ENCODE results near the gene FGB.

The FGB gene

DNA sequence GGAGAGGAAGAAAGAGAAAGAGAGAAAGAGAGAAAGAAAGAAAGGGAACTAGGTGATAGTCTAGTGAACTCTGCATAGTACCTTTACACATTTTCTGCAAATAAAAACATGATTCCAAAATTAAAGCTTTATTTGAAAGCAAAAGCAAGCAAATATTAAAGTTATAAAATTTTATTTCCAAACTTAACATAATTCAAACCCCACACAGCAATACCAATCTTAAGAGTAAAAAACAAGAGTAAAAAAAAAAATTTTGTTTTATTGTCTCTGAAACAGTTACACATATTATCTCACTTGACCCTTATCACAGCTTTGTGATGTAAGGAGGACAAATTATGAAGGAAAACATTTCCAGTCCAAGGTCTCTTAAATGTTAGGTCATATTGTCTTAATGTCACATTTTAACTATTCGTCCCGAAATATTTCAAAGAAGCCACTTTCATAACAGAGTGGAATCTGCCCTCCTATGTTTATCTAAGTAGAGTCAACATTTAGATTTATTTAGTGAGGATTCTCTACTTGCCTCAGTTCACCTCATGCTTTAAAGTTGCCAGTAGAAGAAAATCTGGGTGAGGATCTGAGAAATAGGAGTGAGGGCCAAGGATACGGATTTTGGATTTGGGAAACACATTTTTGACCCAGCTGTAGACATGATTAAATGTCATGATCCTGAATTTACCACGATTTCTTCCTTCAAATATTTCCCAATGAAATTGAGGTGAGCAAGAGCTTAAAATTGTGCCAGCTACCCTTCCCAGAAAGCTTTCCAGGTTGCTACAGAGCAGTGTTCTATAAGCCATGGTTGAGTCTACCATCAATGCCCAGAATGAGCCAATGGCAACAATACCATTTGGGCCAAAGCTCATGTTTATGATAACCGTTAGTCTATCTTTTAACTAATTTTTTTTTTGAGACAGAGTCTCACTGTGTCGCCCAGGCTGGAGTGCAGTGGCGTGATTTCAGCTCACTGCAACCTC lies 35.3 kb downstream of the FGB start:
- DNase-seq = no peak

DNA sequence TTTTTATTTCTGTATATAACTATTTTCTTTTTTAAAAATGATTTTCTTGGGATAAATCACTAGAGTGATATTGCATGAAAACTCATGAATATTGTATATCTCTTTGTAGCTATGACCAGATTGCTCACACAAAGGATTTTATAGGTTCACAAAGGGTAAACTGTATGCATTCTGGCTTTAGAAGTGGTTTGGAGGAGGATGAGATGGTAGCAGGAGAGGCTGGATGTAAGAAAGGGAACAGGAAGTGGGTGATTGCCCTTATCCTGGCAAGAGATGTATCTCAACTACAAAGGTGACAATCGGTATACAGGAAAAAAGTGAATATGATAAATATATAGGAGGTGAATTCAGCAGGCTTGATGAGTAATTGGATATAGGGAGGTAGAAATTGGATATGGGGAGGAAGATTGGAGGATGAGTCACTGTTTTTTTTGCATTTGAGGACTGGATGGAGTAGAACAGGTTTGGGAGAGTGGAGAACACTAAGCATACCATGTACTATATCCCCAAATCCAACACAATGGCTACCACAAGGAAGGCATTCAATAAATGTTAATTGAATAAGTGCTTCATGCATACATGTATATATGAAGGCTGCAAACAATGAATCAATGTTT lies 39.7 kb downstream of the FGB start:
- DNase-seq = no peak

DNA sequence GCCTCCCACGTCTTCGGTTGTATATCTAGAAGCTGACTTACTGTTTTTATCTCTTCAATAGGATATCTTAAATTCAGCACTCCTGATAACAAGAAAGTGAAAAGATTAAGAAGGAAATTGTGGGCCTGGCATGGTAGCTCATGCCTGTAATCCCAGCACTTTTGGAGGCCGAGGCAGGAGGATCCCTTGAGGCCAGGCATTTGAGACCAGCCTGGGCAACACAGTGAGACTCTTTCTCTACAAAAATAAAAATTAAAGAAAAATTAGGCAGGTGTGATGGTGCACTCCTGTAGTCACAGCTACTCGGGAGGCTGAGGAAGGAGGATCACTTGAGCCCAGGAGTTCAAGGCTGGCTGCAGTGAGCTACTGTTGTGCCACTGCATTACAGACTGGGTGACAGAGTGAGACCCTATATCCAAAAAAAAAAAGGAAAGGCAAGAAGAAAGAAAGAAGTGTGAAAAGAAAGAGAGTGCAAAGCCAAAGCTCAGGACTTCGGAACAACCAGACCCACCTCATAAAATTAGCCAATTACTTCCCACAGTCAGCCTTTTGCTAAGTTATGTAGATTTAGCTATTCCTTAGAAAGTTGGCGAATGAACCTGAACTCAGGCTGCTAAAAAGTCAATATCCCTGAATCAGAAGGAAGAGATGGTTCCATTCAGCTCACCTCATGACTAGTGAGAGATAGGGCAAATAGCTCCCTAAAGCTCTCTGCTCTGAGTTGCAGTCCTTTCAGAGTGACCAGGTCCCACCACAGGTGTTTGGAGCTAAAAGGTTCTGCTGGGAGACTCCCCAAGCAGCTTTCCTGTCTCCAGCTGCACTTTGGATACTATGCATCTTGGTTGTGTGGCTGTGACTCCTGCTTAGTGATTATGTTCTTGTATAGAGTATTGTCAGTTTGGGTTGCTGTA lies 40.5 kb downstream of the FGB start:
- DNase-seq = no peak

DNA sequence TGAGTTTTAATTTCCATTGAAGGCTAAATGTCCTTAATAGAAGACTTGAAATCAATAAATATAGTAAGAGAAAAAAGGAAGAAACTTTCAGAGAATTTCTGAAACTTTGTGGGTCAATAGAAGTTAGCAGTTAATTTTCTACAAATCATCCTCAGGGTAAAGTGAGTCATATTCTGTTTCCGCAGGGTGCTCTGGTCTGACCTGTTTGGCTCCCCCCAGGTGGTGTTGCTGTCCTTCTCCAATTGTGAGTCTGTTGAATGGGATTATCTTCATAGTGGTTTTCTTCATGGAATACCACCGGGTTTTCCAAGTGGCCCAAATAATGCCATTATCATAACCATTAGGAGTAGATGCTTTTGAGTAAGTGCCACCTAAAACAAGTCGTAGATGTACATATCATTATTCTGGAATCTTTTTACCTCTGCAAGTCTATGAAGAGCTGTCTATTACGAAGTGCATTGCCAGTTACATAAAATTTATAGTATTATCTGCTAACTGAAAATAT lies 41.9 kb downstream of the FGB start:
- DNase-seq = no peak

DNA sequence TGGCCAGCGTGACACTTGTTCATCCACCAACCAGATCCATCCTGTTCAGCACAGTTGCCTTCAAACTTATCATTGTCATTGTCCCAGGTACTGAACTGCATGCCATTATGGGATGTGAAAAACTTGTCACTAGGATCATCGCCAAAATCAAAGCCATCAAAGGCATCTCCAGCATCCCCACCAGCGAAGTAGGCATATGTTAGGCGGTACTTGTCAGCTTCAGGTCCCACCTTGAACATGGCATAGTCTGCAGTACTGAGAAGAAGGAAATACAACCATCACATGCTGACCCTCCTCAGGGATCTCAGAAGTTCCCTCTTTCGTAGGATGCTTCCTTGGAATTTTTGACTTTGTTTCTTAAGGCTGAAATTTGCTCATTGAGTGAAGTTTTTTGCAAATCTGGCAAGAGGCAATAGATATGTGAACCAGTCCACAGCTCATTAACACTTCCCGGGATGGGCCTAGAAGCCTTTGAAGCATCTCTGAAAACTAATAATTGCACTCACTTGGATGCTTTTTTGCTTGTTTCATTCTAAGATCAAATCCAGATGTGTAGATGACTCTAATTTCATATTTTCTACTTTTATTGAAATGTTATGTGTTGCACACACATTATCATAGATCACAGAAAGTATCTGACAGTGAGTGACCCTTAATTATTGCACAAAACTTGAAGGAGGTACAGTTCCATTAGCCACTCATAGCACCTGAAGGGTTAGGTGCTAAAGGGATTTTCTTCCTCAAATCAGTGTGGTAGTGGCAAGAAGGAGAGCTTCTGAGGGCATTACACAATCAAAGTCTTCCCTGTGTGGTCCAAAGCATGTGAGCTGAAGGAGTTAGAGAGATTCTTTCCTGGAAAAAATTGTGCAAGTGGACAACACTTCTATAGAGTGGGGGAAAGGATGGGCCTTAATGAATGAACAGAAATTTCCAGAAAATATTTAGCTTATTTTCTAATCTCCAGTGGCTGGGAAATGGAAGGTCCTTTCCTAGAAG lies 44.2 kb downstream of the FGB start:
- no peak for DNase-seq

DNA sequence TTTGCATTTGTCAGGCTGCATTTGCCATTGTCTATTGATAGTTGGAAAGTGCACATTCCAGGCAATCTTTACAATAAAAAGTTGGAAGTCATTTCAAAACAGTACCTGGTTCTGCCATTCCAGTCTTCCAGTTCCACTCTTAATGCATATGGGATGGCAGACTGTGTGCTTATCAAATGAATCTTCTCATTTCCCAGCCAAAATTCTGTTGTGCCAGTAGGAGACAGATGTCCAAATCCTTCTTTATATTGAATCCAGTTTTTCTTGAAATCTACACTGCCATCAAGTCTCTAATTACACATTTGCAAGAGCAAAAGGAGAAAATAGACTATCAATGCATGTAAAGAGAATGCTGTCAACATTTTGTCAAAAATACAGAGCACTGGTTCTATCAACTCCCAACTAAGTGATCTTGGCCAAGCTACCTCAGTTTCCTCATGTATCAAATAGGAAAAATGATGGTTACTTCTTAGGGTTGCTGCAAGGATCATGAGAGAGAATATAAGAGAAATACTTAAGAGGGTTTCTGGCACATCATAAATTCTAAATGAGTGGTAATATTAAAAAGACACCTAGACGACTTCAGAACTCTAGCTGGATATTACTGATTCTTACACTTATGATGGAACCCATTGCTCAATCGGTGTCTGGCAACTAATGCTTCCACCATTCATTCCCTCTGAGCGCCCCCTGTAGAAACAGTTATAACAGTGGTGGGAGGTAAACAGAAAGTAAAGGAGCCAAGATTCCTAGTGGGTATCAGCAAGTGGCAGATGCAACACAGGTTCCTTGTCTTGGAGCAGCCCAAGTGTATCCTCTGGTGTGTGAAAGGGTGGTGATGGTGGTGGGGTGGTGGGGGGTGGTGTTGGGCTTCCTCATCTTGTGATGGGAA lies 45.8 kb downstream of the FGB start:
- DNase-seq = no peak

DNA sequence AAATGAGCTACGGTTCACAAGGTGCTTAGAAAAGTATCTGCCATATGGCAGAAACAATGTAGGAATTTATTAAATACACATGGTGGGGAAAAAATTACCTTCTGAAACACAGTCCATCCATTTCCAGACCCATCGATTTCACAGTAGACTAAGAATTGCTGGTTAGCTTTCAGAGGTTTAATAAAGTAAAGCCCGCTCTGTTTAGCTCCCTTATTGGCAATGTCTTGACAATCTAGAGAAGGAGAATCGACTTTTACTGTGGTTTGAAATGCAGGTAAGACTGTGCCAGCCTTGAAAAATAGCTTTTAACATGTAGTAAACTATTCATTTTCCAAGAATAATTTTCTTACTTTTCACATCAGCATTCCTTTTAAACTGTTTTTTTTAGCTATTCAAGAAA lies 46.7 kb downstream of the FGB start:
- DNase-seq = no peak

DNA sequence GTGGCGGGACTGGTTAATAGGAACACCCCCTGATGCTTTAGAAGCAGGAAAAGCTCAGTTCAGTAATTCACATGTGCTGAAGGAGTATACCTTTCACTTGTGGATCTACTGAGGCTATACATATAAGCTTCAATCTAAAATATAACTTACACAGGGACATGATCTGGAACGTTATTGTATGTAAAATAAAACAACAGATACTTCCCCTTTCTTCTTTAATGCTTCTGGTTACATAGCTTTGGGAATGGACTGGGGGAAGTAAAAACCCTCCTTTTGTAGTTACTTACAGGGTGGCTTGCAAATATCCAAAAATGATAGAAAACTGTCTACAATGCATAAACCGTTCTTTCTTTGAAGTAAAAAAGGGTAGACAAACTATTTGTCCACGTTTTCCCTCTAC lies 47.8 kb downstream of the FGB start:
- DNase-seq = no peak

DNA sequence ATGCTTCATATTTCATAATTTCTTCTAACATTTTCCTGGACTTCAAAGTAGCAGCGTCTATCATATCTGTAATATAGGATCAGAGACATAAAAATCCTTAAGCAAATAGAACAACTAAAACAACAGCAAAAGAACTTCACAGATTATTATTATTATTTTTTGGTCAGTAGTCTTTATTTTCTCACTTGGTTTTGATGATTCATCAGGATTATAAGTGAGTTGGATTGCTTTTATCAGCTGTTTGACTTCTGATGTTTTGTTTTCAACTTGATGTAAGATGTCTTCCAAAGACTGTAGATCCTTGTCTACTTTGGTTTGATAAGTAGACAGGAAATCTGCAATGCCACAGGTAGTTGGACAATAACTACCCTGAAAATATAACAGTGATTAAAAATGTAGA lies 49.0 kb downstream of the FGB start:
- DNase-seq = no peak

DNA sequence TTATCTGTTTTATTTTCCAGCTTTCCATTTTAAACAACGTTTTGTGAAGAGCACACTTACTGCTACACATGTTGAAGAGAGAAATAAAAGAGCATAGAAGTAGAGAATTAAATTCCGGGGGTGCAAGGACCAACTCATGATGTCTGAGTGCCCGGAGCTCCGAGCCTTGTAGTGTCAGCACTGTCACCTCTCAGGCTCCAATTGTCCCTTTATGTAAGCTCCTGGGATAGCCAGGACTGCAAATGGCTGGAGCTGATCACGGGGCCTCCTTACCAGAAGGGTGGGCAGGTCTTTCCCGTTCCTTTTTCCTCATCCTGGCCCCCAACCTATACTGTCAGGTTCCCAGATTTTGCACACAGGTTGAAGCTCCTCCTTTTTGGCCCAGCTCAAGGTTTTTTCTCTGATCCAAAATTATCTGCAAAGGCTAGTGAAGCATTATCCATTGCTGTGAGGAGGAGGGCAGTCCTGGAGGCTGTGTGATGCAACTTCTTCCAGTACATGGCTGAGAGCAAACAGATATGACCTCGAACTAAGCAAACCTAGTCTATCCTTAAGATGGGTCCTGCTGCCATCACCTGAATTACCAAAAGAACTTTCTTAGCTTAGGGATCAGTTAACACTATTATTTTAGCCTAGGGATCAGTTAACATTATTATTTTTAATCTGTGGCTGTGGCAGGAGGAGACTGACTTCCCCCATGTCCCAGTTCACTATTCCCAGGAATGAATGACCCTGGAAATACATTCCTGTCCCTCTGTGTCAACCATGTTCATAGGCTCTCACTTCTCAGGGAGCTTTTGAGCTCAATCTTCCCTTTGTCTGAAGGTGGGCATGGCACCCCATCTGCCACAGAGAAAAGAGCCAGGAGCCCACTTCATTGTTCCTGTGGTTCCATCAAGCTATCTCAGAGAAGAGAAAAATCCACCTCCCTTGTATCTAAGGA lies 49.9 kb downstream of the FGB start, which contains the start of gene FGG:
Gene FGG, minus strand, starts transcription at position 185 of the 943 bp plus-strand sequence. Its CDS starts 47 bp downstream, at position 138.
- DNase-seq = no peak

DNA sequence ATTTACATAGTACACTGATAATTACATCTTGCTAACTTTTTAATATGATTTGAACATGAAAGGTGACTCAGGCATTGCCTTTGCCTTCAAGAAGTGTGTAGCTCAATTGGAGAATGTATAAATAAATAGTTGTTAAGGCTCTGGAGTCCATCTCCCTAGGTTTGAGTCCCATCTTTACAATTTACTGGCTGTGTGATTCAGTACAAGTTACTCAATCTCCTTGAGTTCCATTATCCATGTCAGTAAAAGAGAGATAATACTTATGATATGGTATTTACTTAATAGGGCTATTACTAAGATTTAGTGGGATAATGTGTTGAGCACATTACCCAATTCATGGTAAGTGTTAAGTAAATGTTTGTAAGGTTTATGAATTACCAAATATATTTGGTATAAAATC lies 51.5 kb downstream of the FGB start:
- no peak for DNase-seq

DNA sequence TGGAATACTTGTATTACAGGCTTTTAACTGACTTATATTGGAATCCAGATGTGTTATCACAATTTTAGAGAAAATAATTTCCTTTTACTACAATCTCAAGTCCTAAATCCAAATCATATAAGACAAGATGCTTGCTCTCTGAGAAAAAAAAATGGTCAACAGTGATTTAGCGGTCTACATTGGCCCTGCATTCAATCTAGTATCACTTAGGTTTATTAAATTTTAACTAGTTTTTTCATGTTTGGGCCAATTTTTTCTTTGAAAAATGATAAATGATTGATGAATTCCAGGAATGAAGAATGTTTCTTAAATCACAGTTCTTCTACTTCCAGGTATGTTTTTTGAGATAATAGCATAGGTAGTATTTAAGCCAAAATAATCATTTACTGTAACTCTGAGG lies 52.4 kb downstream of the FGB start:
- no peak for DNase-seq

DNA sequence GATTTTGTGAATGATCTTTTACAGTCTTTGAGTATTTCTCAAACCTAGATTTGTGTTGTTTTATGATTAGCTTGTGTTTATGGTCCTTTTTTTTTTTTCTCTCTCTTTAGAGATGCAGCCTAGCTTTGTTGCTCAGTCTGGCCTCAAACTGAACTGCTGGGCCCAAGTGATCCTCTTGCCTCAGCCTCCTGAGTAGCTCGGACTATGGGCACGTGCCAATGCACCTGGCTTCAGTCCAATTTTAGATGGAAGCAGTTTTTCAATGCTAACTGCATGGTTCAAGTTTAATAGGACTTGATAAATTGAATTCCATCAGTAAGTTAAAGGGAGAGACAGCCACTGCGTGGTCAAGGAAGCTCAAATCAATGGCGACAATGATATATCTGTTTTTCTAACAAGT lies 53.5 kb downstream of the FGB start:
- no peak for DNase-seq

DNA sequence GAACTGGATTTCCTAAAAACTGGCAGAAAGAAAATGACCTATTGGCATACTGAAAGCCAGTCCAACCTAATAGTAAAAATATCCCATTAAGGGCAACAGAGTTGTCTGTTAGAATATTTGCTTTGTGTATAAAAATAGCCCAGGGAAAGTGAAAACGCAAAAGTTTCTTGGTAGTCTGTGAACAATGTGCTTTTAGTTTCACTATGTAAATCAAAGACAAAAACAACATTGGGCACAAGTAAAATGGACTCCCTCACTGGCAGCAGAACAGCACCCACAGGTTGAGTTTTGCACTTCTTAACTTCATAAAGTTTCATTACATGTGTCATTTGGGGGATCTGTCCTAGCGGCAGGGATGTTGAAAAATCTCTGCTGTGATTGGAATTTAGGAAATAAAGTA lies 53.9 kb downstream of the FGB start:
- DNase-seq = no peak

DNA sequence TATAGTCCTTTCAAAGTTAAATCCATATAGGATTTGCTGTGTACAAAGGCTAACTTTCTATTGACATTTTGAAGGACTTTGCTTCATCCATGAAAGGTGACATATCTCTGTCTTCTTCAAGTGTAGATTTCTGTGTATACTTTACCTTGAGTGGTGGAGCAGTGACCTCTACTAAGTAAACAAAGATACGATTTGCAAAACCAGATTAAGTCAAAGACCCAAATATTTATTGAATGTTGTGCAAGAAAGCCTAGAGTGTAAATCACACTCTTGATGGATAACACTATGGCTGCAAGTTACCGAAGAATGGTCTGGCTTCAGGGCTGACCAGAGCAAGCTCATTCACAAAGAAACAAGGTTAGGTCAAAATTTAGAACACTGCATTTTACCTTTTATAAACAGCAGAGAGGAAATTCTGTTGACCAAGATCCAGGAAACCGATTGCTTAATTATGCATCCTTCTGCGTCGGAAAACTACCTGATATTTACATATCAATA lies 55.1 kb downstream of the FGB start:
- DNase-seq = no peak

DNA sequence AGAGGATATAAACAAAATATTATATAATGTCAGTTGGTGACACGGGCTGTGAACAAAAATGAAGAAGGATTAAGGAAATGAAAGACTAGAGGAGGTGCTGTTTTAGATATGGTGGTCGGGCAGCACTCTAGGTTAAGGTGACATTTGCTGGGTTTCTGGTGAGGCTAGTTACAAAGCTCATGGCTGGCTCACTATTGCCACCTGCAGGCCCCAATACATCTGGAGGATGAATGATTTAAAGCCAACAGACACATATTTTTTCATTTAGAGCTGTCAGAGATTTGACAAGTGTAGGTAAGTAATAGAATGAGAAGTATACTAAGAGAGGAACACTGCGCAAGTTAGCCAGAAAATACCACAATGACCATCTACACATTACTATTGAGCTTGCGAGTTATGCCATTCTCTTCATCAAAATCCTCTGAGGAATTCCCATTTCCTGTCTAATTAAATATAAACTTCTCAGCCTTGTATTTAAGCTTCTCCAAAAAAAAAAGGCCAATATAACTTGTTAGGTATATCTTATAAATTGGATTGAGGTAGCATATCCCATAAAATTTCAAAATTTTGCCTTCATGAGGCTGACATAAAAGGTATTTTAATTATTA lies 56.0 kb downstream of the FGB start:
- peak; percentile 29 for DNase-seq

DNA sequence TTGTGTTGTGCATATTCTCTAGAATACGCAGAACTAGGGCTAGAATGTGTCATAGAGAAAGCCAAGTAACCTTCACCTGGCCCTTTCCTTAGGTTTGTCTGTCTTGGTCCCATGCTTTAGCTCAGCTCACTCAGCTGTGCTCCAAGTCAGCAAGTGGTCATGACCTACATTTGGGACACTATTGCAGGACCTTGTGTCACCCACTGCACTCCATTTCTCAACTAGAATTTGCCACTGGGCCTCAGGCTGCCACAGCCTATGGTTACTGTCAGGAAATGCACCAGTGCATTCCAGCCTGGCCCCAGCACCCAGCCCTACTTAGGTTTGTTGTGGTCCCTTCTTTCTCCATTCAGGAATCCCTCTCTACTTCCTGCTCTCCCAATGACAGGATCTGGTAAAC lies 57.3 kb downstream of the FGB start:
- DNase-seq = no peak
